ENCODE data around the gene ITGA5.

DNA sequence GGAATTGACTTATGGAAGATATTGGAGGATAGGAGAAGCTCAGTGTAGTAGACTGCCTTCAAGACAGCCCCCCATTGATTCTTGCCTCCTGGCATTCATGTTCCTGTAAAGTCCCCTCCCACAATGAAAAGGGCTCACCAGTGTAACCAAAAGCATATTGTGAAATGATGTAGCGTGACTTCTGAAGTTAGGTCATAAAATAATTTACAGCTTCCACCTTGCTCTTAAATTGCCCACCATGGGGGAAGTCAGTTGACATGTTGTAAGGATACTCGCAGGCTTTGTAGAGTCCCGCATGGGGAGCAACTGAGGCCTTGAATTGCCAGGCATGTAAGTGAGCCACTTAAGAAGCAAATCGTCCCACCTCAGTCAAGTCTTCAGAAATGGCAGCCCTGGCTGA lies 29.3 kb upstream of the ITGA5 start:
- TF ChIP-seq, protein P1, sequence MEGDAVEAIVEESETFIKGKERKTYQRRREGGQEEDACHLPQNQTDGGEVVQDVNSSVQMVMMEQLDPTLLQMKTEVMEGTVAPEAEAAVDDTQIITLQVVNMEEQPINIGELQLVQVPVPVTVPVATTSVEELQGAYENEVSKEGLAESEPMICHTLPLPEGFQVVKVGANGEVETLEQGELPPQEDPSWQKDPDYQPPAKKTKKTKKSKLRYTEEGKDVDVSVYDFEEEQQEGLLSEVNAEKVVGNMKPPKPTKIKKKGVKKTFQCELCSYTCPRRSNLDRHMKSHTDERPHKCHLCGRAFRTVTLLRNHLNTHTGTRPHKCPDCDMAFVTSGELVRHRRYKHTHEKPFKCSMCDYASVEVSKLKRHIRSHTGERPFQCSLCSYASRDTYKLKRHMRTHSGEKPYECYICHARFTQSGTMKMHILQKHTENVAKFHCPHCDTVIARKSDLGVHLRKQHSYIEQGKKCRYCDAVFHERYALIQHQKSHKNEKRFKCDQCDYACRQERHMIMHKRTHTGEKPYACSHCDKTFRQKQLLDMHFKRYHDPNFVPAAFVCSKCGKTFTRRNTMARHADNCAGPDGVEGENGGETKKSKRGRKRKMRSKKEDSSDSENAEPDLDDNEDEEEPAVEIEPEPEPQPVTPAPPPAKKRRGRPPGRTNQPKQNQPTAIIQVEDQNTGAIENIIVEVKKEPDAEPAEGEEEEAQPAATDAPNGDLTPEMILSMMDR (IDR thresholded peaks at IDR 0.05; ENCODE audit: insufficient read depth, low read depth, low read length): no peak
- no peak for TF ChIP-seq EZH2 (IDR thresholded peaks at IDR 0.05; ENCODE audit: insufficient read depth, low read length)
